GM21390 (cell line): ENCODE measurements around the gene CLEC4C.
"Not testable (repeated sequence)": the region's sequence is repeated elsewhere in the genome, so short reads cannot be mapped to it uniquely, and the experiment has no call there.

ENCODE experiments used
- ATAC-seq: cut with Tn5 transposase; IDR thresholded peaks from one replicate; pipeline ENCODE4 v1.9.1; 2021; ENCODE audit not compliant: unreplicated experiment

Gene CLEC4C

GRCh38 chr12:7747246-7747645, at the start of gene CLEC4C:
Gene CLEC4C, minus strand, starts transcription at chr12:7747375. Its CDS starts 27 bp downstream, at chr12:7747348.
- ATAC-seq = no peak

GRCh38 chr12:7793211-7793610, 46.0 kb upstream of the CLEC4C start:
- no peak for ATAC-seq

GRCh38 chr12:7788884-7789528, 41.8 kb upstream of the CLEC4C start, which contains the start of gene NANOG:
Gene NANOG, plus strand, starts transcription at chr12:7789402. Its CDS starts 213 bp downstream, at chr12:7789615.
- not testable (repeated sequence) for ATAC-seq

- ATAC-seq = no peak
These were observed 41.1 kb upstream of the CLEC4C start for GRCh38 chr12:7788294-7788660.

GRCh38 chr12:7787574-7788293, 40.6 kb upstream of the CLEC4C start:
- ATAC-seq = no peak

GRCh38 chr12:7784701-7785100, 37.5 kb upstream of the CLEC4C start:
- no peak for ATAC-seq

- not testable (repeated sequence) for ATAC-seq
These were observed 36.3 kb upstream of the CLEC4C start for GRCh38 chr12:7783433-7783832.

GRCh38 chr12:7782055-7782454, 34.9 kb upstream of the CLEC4C start:
- ATAC-seq = no peak

- no peak for ATAC-seq
These were observed 34.1 kb upstream of the CLEC4C start for GRCh38 chr12:7781274-7781673.

- ATAC-seq = no peak
These were observed 22.8 kb upstream of the CLEC4C start for GRCh38 chr12:7769999-7770398.

GRCh38 chr12:7758766-7759140, 11.6 kb upstream of the CLEC4C start:
- ATAC-seq = no peak

GRCh38 chr12:7756993-7757392, 9.8 kb upstream of the CLEC4C start:
- ATAC-seq = no peak

- not testable (repeated sequence) for ATAC-seq
These were observed 8.5 kb upstream of the CLEC4C start for GRCh38 chr12:7755668-7756067.

GRCh38 chr12:7751941-7752922, 5.1 kb upstream of the CLEC4C start:
- ATAC-seq = not testable (repeated sequence)

GRCh38 chr12:7751394-7751793, 4.2 kb upstream of the CLEC4C start:
- ATAC-seq = no peak

- no peak for ATAC-seq
These were observed 3.2 kb upstream of the CLEC4C start for GRCh38 chr12:7750350-7750749.

- ATAC-seq = no peak
These were observed 2.3 kb upstream of the CLEC4C start for GRCh38 chr12:7749442-7749841.

GRCh38 chr12:7748852-7749251, 1.7 kb upstream of the CLEC4C start:
- ATAC-seq = no peak

GRCh38 chr12:7732993-7733392, 14.2 kb downstream of the CLEC4C start:
- ATAC-seq = no peak

- no peak for ATAC-seq
These were observed 15.7 kb downstream of the CLEC4C start for GRCh38 chr12:7731486-7731885.

GRCh38 chr12:7730984-7731383, 16.2 kb downstream of the CLEC4C start:
- ATAC-seq = not testable (repeated sequence)
